ENCODE measurements around the gene MORF4L1.
"Not testable (repeated sequence)": the region's sequence is repeated elsewhere in the genome, so short reads cannot be mapped to it uniquely, and the experiment has no call there.

The MORF4L1 gene

GRCh38 chr15:78859971-78860719, 12.5 kb upstream of the MORF4L1 start:
- DNase-seq = peak; percentile 71

GRCh38 chr15:78865585-78865984, 7.1 kb upstream of the MORF4L1 start:
- not testable (repeated sequence) for DNase-seq

GRCh38 chr15:78866031-78866430, 6.7 kb upstream of the MORF4L1 start:
- not testable (repeated sequence) for DNase-seq

- DNase-seq = no peak
These were observed 5.9 kb upstream of the MORF4L1 start for GRCh38 chr15:78866803-78867202.

GRCh38 chr15:78868366-78868765, 4.3 kb upstream of the MORF4L1 start:
- DNase-seq = no peak

GRCh38 chr15:78871483-78872127, 1.1 kb upstream of the MORF4L1 start:
- not testable (repeated sequence) for DNase-seq

- DNase-seq = peak; percentile 71
These were observed 492 bp downstream of the MORF4L1 start for GRCh38 chr15:78872972-78873792.

GRCh38 chr15:78873793-78874765, 1.4 kb downstream of the MORF4L1 start:
- no peak for DNase-seq

GRCh38 chr15:78875107-78875914, 2.6 kb downstream of the MORF4L1 start:
- DNase-seq = no peak

- not testable (repeated sequence) for DNase-seq
These were observed 4.3 kb downstream of the MORF4L1 start for GRCh38 chr15:78876954-78877353.

GRCh38 chr15:78878356-78878755, 5.7 kb downstream of the MORF4L1 start:
- DNase-seq = no peak

- DNase-seq = no peak
These were observed 7.0 kb downstream of the MORF4L1 start for GRCh38 chr15:78879517-78880241.

- DNase-seq = no peak
These were observed 7.5 kb downstream of the MORF4L1 start for GRCh38 chr15:78880242-78880533.

- no peak for DNase-seq
These were observed 8.1 kb downstream of the MORF4L1 start for GRCh38 chr15:78880813-78881212.

- DNase-seq = no peak
These were observed 9.0 kb downstream of the MORF4L1 start for GRCh38 chr15:78881681-78882080.

- DNase-seq = no peak
These were observed 16.3 kb downstream of the MORF4L1 start for GRCh38 chr15:78889000-78889399.

GRCh38 chr15:78893538-78893937, 20.8 kb downstream of the MORF4L1 start:
- DNase-seq = no peak

GRCh38 chr15:78895471-78895870, 22.8 kb downstream of the MORF4L1 start:
- no peak for DNase-seq

- DNase-seq = no peak
These were observed 25.9 kb downstream of the MORF4L1 start for GRCh38 chr15:78898540-78898939.

GRCh38 chr15:78900819-78901533, 28.3 kb downstream of the MORF4L1 start:
- not testable (repeated sequence) for DNase-seq
